ENCODE measurements around the gene SLC30A10.

- TF ChIP-seq CTCF (conservative IDR thresholded peaks at IDR 0.05 in 1 of 2, IDR thresholded peaks at IDR 0.05 in 1 of 2; ENCODE audit: extremely low read depth in 1 of 2, insufficient read depth in 1 of 2, low read depth in 1 of 2, low read length in 2 of 2) = no peak
- TF ChIP-seq EZH2 (IDR thresholded peaks at IDR 0.05; ENCODE audit: borderline replicate concordance, low read length) = no peak
Measured at GRCh38 chr1:219931033-219931432, 2.7 kb upstream of the SLC30A10 start.
